GM11168 (cell line): ENCODE measurements around the gene ARHGEF39.
"Not testable (repeated sequence)": the region's sequence is repeated elsewhere in the genome, so short reads cannot be mapped to it uniquely, and the experiment has no call there.

ENCODE experiments used
- in situ Hi-C: fragments of 300-500 bp; cut with MboI; formaldehyde crosslinking; loops from one replicate; pipeline ENCODE4 v1.12.0; 2022; ENCODE audit warnings: low sequenced_read_pairs; ENCODE audit not compliant: unreplicated experiment

The ARHGEF39 gene

GRCh38 chr9:35628389-35628991 is 36.5 kb downstream of the ARHGEF39 start:
- in situ Hi-C loops: no loop called here

GRCh38 chr9:35627575-35627974 is 37.4 kb downstream of the ARHGEF39 start:
- in situ Hi-C loops: no loop called here

DNA sequence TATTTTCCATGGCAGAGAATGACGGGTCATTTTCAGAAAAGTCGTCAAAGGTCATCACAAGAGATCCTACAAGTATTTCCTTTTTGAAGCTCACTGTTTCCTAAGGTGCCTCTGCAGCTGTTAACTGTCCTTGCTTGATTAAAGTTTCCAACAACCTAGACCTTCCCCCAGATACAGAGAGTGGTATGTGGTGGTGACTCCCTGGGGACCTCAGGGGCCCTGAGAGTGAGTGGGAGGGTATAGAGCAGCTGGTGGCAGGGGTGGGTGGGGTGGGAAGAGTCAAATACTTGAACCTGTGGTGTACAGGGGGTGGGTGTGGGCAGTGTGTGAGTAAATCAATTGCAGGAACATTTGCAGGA is 45.2 kb downstream of the ARHGEF39 start:
- in situ Hi-C loops: no loop called here

DNA sequence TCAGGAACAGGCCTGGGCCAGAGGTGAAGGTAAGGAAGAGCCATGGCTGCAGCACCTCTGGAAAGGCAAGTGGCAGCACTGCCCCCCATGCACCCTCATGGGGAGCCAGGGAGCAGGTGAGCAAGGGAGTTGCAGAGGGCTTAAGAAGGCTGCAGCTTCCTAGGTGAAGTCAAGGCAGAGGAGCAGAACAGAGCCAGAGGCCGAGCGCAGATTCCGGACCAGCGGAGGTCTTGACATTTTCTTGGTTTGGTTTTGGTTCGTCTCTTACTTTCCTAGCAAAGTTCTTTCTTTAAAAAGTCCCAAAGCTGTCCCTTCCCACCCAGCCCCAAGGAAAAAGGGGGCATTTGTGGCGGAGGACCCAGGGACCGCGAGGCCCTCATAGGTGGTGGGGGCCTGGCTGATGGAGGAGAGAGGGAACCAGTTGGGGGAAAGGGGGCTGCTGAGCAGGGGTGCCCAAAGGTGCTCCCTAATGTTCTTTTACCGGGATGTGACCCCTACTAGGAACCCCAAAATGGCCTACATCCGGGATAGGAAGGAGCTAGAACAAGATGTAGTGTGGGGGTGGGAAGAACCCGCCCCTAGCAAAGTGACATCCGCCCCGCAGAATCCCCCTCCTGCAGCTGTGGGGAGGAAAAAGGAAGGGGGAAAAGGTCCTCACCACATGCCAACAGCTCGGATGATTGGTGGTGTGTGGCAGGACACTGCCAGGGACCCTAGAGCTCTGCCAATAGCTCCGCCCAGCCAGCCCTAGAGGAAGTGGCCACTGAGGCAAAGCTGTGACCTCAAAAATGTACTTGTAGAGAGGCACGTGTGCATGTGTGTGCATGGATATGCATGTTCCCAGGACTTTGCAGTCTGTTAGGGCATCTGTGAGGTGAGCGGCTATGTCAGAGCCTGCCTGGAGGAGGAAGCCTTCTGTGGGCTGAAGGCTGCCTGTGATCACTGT is 45.9 kb downstream of the ARHGEF39 start:
- in situ Hi-C loops: no loop called here

- in situ Hi-C loops: no loop called here
These were observed 46.7 kb downstream of the ARHGEF39 start, which contains the start of gene CD72 for GRCh38 chr9:35618325-35618727. TSS of gene CD72 (minus strand) at chr9:35618413. CDS start at chr9:35618303, 110 bp downstream.

DNA sequence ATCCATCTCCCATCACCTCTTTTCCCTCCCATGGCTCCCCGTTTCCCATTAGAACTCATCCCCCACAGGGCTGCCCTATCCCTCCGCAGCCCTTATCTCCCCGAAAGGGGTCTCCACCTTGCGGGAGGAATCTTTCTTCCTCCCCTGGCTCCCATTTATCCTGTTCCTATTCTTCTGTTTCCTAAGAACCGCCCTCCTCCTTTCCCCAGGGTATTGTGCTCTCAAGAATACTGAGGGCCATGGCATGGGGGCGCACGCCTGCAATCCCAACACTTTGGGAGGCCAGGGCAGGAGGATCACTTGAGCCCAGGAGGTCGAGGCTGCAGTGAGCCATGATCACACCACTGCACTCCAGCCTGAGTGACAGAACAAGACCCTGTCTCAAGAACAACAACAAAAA is 47.4 kb downstream of the ARHGEF39 start:
- in situ Hi-C loops: no loop called here

- in situ Hi-C loops: no loop called here
These were observed 48.1 kb downstream of the ARHGEF39 start for GRCh38 chr9:35616681-35617459.

DNA sequence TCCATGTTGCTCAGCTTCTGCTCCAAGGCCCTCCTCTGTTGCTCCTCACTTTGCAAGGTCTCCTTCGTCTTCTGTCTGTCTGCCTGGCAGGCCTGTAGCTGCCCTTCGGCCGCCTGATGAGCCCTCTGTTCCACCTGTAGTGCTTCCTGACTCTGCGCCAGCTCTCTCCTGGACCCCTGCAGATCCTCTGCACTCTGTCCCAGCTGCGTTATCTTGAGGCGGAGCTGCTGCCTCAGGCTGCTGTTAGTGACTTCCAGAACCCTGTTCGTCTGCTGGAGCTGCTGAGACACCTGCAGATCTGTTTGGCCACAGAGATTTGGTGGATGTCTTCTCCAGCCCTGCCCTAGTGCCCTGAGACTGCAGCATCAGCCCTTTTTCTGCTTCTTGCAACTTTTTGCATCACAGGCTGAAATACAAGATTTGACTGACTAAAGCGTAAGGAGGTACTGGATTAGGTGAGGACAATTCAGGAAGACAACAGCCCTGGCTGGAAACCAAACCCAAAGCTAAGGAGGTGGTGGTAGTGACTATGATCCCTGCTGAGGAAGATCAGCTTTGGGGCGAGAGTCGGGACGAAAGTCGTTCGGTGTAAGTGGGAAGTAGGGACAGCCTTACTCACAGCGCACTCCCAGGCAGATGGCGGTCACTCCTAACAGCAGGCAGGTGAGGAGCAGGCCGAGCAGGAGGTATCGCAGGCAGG is 48.9 kb downstream of the ARHGEF39 start:
- in situ Hi-C loops: no loop called here

DNA sequence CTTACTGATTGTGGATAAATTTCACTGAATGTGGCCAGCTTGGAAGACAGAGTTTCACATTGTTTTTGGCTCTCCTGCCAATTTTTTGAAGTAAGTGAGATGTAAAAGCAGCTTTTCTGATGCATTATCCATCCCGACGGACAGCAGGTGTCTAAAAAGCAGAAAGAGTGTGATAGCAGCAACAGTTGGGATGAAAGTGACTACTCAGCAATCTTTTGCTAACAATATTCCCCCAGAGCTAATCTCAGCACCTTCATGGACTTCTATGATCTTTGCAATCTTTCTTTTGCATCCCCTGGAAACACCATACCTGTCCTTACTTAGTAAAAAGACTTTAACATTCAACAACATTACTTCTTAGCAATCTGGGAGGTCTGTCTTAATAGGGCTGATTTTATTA is 52.2 kb downstream of the ARHGEF39 start:
- in situ Hi-C loops: no loop called here

GRCh38 chr9:35612066-35612465 is 52.9 kb downstream of the ARHGEF39 start:
- in situ Hi-C loops: not testable (repeated sequence)

- in situ Hi-C loops: no loop called here
These were observed 53.7 kb downstream of the ARHGEF39 start for GRCh38 chr9:35611230-35611797.

DNA sequence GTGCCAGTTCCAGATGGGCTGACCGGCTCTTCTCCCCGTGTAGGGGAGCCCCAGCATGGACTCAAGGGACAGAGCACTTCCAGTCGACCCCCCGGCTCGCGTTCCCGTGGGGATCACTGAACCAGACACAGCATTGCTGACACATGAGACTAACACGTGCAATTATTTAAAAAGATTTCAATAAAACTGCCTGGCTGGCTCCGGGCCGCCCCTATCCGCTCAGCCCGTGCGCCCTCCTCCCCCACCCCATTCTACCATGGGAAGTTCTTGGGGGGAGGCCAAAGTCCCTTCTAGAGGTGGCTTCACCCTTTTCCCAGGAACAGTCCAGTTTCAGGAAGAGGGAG is 55.2 kb downstream of the ARHGEF39 start:
- in situ Hi-C loops: no loop called here
